Stomach (tissue), 9 donors: ENCODE measurements around the gene CDH22. TPM values are rescaled to one million over a fixed set of nuclear protein-coding genes. Genes with fewer than 3 reads are reported as not detected.

Experiments
- DNase-seq, 2 donors: peaks; one replicate each; pipeline versions ENCODE4 v3.0.0 to v3.0.0-alpha.2; 2013 to 2019
- H3K27ac ChIP-seq, 5 donors: fragments of 200-600 bp in 4 of 5; sonication (generic) in 4 of 5; one replicate each; pipeline ENCODE4 v1.5.1; 2013 to 2019; ENCODE audit warnings: mild to moderate bottlenecking in 1 of 5, moderate library complexity in 1 of 5
- H3K27me3 ChIP-seq, 3 donors: fragments of 200-600 bp; sonication (generic); one replicate each; pipeline ENCODE4 v1.5.1; 2017 to 2019; ENCODE audit warnings: mixed run types in 1 of 3
- H3K36me3 ChIP-seq, 4 donors: fragments of 200-600 bp; sonication (generic); 1 replicate in 3 of 4; 2 replicates in 1 of 4; pipeline ENCODE4 v1.5.1; 2016 to 2019
- H3K4me1 ChIP-seq, 4 donors: fragments of 200-600 bp; sonication (generic); one replicate each; pipeline ENCODE4 v1.5.1; 2016 to 2019
- H3K4me3 ChIP-seq, 4 donors: fragments of 200-600 bp; sonication (generic) in 3 of 4; one replicate each; pipeline ENCODE4 v1.5.1; 2016 to 2019; ENCODE audit warnings: mild to moderate bottlenecking in 1 of 4
- H3K9me3 ChIP-seq, 4 donors: fragments of 200-600 bp; sonication (generic); one replicate each; pipeline ENCODE4 v1.5.1; 2016 to 2019
- EP300 ChIP-seq: sonication (generic); formaldehyde crosslinking; IDR thresholded peaks from one replicate; pipeline ENCODE4 v1.6.1; 2017; ENCODE audit warnings: antibody characterized with exemption
- POLR2A ChIP-seq, 4 donors: fragments of 450-650 bp; IDR thresholded peaks; one replicate each; pipeline ENCODE4 v1.6.1; 2016; ENCODE audit warnings: antibody characterized with exemption in 4 of 4, control low read depth in 2 of 4, mild to moderate bottlenecking in 1 of 4, moderate library complexity in 1 of 4
- POLR2AphosphoS5 ChIP-seq, 3 donors: sonication (generic); formaldehyde crosslinking; IDR thresholded peaks; one replicate each; pipeline ENCODE4 v1.6.1; 2016; ENCODE audit warnings: antibody characterized with exemption in 3 of 3
- WGBS, 5 donors: extraction: QIAGEN DNeasy Blood & Tissue Kit in 3 of 5; methylation state at CpG; one replicate each; pipeline versions ENCODE4 v1.1.5 to v1.1.7; 2013 to 2018; 5-methylcytosine and 5-hydroxymethylcytosine counted together
- intact Hi-C: fragments of 100-400 bp; cut with DNase I; formaldehyde crosslinking; loops from one replicate; pipeline ENCODE4 v1.15.1; 2023; ENCODE audit warnings: low total_unique reads
- polyA plus RNA-seq, 3 donors: library from polyadenylated mRNA; stranded (reverse); fragments of 200-250 nt; gene quantifications; one replicate each; pipeline ENCODE4 v1.2.3, GENCODE V29; 2013
- total RNA-seq, 5 donors: library from RNA; depleted of rRNA; stranded (reverse); fragments of >200 nt; gene quantifications; one replicate each; pipeline versions ENCODE4 v1.1.0 to v1.2.3, GENCODE V29; 2014 to 2016
- TF ChIP-seq, protein P1 (sequence below), 7 experiments: fragments of 450-650 bp in 4 of 7; fragments of 200-600 bp in 3 of 7; sonication (generic) in 3 of 7; IDR thresholded peaks; one replicate each; pipeline ENCODE4 v1.5.1; 2016 to 2019; ENCODE audit warnings: antibody characterized with exemption in 7 of 7, control low read depth in 2 of 7, mild to moderate bottlenecking in 1 of 7
- donor health status: healthy with polysubstance abuse.
- donor health status: Bipolar disorder and iron deficiency.
- donor health status: healthy.

The CDH22 gene
- total and polyA plus RNA-seq, 8 donors, result 0.18 to 0.60 (median 0.19) TPM; not detected in 5

DNA sequence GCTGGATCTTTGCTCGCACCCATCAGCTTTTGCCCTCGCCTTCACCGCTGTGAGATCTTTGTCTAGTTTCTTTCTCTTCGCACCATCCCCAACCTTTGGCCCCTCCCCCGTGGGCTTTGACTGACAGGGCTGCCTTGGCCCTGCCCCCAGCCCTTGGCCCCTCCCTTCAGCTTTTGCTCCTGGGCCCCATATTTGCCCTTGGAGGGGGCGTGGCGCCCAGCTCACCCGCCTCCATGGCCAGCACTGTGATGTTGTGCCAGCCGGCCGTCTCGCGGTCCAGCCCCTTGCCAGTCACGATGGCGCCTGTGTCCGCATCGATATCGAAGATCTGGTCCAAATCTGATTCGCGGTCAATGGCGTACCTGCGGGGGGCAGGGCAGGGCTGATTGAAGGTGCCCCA, 109.1 kb downstream of the CDH22 start:
- WGBS, 5 donors, result 13 to 30% (median 18%) methylated on average over 18 to 21 of the region's 21 CpGs
- Histone ChIP-seq H3K4me3 (no peak overlapping the region), H3K27ac (no peak overlapping the region), H3K27me3 (peaks cover 3 to 100% (median 42%) of the 10 kb centered on the region in 3 donors), H3K36me3 (no peaks in the 10 kb centered on the region), H3K4me1 (peaks cover 0 to 8% (median 6%) of the 10 kb centered on the region in 4 donors), H3K9me3 (no peaks in the 10 kb centered on the region)
- TF ChIP-seq, protein P1, sequence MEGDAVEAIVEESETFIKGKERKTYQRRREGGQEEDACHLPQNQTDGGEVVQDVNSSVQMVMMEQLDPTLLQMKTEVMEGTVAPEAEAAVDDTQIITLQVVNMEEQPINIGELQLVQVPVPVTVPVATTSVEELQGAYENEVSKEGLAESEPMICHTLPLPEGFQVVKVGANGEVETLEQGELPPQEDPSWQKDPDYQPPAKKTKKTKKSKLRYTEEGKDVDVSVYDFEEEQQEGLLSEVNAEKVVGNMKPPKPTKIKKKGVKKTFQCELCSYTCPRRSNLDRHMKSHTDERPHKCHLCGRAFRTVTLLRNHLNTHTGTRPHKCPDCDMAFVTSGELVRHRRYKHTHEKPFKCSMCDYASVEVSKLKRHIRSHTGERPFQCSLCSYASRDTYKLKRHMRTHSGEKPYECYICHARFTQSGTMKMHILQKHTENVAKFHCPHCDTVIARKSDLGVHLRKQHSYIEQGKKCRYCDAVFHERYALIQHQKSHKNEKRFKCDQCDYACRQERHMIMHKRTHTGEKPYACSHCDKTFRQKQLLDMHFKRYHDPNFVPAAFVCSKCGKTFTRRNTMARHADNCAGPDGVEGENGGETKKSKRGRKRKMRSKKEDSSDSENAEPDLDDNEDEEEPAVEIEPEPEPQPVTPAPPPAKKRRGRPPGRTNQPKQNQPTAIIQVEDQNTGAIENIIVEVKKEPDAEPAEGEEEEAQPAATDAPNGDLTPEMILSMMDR (IDR thresholded peaks at IDR 0.05), result no peak
- TF ChIP-seq POLR2AphosphoS5 (IDR thresholded peaks at IDR 0.05), result no peak
- no peak for TF ChIP-seq EP300
- no peak for TF ChIP-seq POLR2A (IDR thresholded peaks at IDR 0.05)
- DNase-seq, result peak in 1 of 2 donors; percentile 31
- intact Hi-C loops, result no loop called here

DNA sequence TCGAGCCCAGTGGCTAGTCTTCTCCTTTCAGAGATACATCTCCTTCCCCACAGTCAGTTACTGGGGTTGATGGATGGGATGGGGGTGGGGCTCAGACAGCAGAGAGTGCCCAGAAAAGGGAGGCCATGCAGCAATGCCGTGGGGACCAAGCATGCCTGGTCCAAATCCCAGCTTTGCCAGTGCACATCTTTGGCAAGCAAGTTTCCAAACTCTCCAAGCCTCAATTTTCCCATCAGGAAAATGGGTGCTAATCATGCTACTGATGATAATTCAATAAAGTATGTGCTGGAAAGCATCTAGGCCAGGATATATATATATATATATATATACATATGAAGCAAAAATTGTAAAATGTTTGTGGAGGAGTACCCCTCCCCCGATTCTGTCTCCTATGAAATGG, 111.3 kb downstream of the CDH22 start:
- H3K9me3 ChIP-seq, result no peaks in the 10 kb centered on the region
- DNase-seq, result no peak
- peaks cover 0 to 8% (median 6%) of the 10 kb centered on the region in 4 donors for H3K4me1 ChIP-seq
- TF ChIP-seq POLR2A (IDR thresholded peaks at IDR 0.05) (no peak), POLR2AphosphoS5 (IDR thresholded peaks at IDR 0.05) (no peak), EP300 (no peak)
- TF ChIP-seq, protein P1 (IDR thresholded peaks at IDR 0.05), result no peak
- no peaks in the 10 kb centered on the region for H3K36me3 ChIP-seq
- no peak overlapping the region for H3K27ac ChIP-seq
- H3K4me3 ChIP-seq, result no peak overlapping the region
- peaks cover 3 to 94% (median 36%) of the 10 kb centered on the region in 3 donors for H3K27me3 ChIP-seq
- WGBS, 5 donors, result 30 to 65% (median 54%) methylated on average over 3 of the region's 3 CpGs
- intact Hi-C loops, result no loop called here

DNA sequence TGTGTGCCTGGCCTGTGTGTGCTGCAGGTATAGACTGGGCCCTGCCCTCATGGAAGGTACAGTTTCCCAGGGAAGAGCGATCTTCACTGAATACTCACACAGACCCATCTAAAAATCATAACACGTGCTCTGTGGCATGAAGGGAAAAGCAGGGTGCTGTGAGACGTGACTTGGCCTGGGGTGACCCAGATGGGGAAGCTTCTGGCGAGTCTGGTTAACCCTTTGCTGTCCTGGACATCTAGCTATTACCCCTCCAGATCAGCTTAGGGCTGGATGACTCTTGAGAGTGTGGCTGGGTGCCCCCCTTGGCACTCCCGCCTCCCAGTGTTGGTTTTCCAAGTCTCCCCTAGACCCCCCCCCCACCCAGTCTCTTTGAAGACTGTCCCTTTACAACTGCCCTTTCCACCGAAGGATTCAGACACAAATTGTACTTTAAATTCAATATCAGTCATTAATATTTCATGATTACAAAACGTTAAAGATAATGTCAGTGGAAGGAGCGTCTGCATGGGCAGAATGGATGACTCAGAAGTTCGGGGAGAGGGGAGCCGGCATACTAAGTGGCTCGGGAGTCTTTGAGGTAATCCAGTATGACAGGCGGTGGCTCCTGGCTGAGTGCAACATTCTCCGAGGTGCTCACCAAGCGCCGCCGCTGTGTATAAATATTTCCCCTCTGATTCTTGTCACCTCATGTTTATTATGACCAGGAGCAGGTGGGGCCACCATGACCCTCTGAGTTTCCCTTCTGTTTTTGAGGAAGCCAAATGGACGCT, 112.8 kb downstream of the CDH22 start:
- WGBS, 5 donors, result 40 to 54% (median 45%) methylated on average over 16 to 17 of the region's 17 CpGs
- H3K27ac ChIP-seq, result no peak overlapping the region
- no peak overlapping the region for H3K4me3 ChIP-seq
- intact Hi-C loops, result no loop called here
- H3K9me3 ChIP-seq, result peaks cover 0 to 5% (median 0%) of the 10 kb centered on the region in 4 donors
- no peaks in the 10 kb centered on the region for H3K36me3 ChIP-seq
- no peak for TF ChIP-seq POLR2AphosphoS5 (IDR thresholded peaks at IDR 0.05)
- H3K27me3 ChIP-seq, result peaks cover 0 to 91% (median 25%) of the 10 kb centered on the region in 3 donors
- H3K4me1 ChIP-seq, result peaks cover 0 to 6% (median 3%) of the 10 kb centered on the region in 4 donors
- DNase-seq, result no peak

DNA sequence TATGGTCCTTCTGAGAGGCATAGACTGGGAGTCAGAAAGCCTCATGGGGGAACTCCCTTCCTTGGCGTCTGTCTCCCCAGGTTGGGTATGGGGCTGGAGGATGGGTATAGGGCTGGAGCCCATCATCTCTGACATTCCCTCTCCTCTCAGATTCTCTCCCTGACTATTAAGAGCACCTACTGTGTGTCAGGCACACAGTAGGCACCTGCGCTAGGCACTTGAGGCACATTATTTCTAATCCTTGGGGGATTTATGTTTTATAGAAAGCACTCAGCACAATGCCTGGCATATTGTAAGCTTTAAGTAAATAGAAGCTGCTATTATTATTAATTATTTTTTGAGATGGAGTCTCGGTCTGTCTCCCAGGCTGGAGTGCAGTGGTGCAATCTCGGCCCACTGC, 113.9 kb downstream of the CDH22 start:
- Histone ChIP-seq H3K9me3 (peaks cover 0 to 5% (median 0%) of the 10 kb centered on the region in 4 donors), H3K27ac (no peak overlapping the region), H3K4me3 (no peak overlapping the region), H3K27me3 (peaks cover 0 to 91% (median 22%) of the 10 kb centered on the region in 3 donors), H3K4me1 (peaks cover 0 to 5% (median 2%) of the 10 kb centered on the region in 4 donors), H3K36me3 (no peaks in the 10 kb centered on the region)
- no peak for DNase-seq
- TF ChIP-seq, protein P1 (IDR thresholded peaks at IDR 0.05), result no peak
- TF ChIP-seq POLR2AphosphoS5 (IDR thresholded peaks at IDR 0.05) (no peak), EP300 (no peak), POLR2A (IDR thresholded peaks at IDR 0.05) (no peak)
- intact Hi-C loops, result no loop called here
- WGBS, 5 donors, result 72 to 84% (median 81%) methylated on average over 4 of the region's 4 CpGs
